Esophagus muscularis mucosa (tissue), 4 donors: Measurements from ENCODE around the gene RGS8. TPM values are rescaled to one million over a fixed set of nuclear protein-coding genes. Genes with fewer than 3 reads are reported as not detected.

Experiments
- DNase-seq: peaks from one replicate; pipeline ENCODE4 v3.0.0-alpha.2; 2017; ENCODE audit errors: extremely low spot score
- H3K27ac ChIP-seq, 4 donors: fragments of 200-600 bp; sonication (generic); replicated peaks in 1 of 4; 1 replicate in 3 of 4; 2 replicates in 1 of 4; pipeline ENCODE4 v1.5.1; 2016 to 2019; ENCODE audit warnings: mild to moderate bottlenecking in 1 of 4
- H3K27me3 ChIP-seq, 4 donors: fragments of 200-600 bp; sonication (generic); one replicate each; pipeline versions ENCODE4 v1.5.1 to v1.6.0; 2016 to 2019
- H3K36me3 ChIP-seq, 4 donors: fragments of 200-600 bp; sonication (generic); one replicate each; pipeline ENCODE4 v1.5.1; 2016 to 2019
- H3K4me1 ChIP-seq, 4 donors: fragments of 200-600 bp; sonication (generic); one replicate each; pipeline ENCODE4 v1.5.1; 2016 to 2019
- H3K4me3 ChIP-seq, 4 donors: fragments of 200-600 bp; sonication (generic); 1 replicate in 2 of 4; 2 replicates in 2 of 4; pipeline ENCODE4 v1.5.1; 2016 to 2019; ENCODE audit warnings: mild to moderate bottlenecking in 4 of 4, moderate library complexity in 1 of 4
- H3K9me3 ChIP-seq, 4 donors: fragments of 200-600 bp; sonication (generic); 1 replicate in 3 of 4; 2 replicates in 1 of 4; pipeline ENCODE4 v1.5.1; 2016 to 2019
- EP300 ChIP-seq: sonication (generic); formaldehyde crosslinking; IDR thresholded peaks from one replicate; pipeline ENCODE4 v1.6.1; 2017; ENCODE audit warnings: antibody characterized with exemption
- POLR2A ChIP-seq: fragments of 450-650 bp; IDR thresholded peaks from one replicate; pipeline ENCODE4 v1.6.1; 2017; ENCODE audit warnings: antibody characterized with exemption, moderate library complexity, mild to moderate bottlenecking, low read depth
- POLR2AphosphoS5 ChIP-seq, 2 donors: sonication (generic); formaldehyde crosslinking; IDR thresholded peaks; one replicate each; pipeline ENCODE4 v1.6.1; 2017; ENCODE audit warnings: antibody characterized with exemption in 2 of 2
- WGBS: methylation state at CpG from one replicate; pipeline ENCODE4 v1.1.5; 2018; 5-methylcytosine and 5-hydroxymethylcytosine counted together
- intact Hi-C: fragments of 100-400 bp; cut with DNase I; formaldehyde crosslinking; loops from one replicate; pipeline ENCODE4 v1.15.1; 2023
- total RNA-seq, 4 donors: library from RNA; depleted of rRNA; stranded (reverse); fragments of >200 nt; gene quantifications; one replicate each; pipeline versions ENCODE4 v1.1.0 to v1.2.1, GENCODE V29; 2016
- TF ChIP-seq, protein P1 (sequence below), 3 experiments: fragments of 200-600 bp in 2 of 3; fragments of 450-650 bp in 1 of 3; sonication (generic) in 2 of 3; IDR thresholded peaks; one replicate each; pipeline ENCODE4 v1.5.1; 2017 to 2019; ENCODE audit warnings: antibody characterized with exemption in 3 of 3, mild to moderate bottlenecking in 2 of 3, moderate library complexity in 1 of 3

RGS8 gene
- total RNA-seq, 4 donors from 2014 or later = 0.06 to 0.17 TPM; not detected in 2

DNA sequence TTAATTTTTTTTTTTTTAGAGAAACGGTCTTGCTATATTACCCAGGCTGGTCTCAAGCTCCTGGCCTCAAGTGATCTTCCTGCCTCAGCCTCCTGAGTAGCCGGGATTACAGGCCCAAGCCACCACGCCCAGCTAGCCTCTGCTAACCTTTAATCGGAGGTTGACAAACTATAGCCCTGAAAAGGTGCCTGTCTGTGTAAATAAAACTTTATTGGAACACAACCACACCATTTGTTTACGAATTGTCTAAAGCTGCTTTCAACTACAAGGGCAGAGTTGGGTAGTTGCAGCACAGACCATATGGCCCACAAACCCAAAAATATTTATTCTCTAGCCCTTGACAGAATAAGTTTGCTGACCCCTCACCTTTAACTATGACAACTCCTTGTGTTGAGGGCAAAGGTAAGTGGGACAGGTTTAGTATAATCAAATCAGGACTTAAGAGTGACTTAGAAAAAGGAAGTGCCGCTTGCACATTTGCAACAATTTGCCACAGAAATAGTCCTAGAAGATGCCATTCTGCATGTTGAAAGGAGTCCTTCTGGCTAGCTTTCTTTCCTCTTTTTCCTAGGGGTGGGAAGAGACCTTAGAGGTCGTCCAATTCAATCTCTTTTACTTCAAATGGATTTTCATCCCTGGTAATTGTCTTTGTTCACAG, 16.4 kb downstream of the RGS8 start:
- WGBS = 92% methylated on average over 7 of the region's 7 CpGs
- no peak overlapping the region for H3K27ac ChIP-seq
- TF ChIP-seq POLR2AphosphoS5 (IDR thresholded peaks at IDR 0.05) (no peak), POLR2A (no peak), EP300 (no peak)
- TF ChIP-seq, protein P1, sequence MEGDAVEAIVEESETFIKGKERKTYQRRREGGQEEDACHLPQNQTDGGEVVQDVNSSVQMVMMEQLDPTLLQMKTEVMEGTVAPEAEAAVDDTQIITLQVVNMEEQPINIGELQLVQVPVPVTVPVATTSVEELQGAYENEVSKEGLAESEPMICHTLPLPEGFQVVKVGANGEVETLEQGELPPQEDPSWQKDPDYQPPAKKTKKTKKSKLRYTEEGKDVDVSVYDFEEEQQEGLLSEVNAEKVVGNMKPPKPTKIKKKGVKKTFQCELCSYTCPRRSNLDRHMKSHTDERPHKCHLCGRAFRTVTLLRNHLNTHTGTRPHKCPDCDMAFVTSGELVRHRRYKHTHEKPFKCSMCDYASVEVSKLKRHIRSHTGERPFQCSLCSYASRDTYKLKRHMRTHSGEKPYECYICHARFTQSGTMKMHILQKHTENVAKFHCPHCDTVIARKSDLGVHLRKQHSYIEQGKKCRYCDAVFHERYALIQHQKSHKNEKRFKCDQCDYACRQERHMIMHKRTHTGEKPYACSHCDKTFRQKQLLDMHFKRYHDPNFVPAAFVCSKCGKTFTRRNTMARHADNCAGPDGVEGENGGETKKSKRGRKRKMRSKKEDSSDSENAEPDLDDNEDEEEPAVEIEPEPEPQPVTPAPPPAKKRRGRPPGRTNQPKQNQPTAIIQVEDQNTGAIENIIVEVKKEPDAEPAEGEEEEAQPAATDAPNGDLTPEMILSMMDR (IDR thresholded peaks at IDR 0.05) = no peak
- no peaks in the 10 kb centered on the region for H3K27me3 ChIP-seq
- no peaks in the 10 kb centered on the region for H3K9me3 ChIP-seq
- H3K36me3 ChIP-seq = no peaks in the 10 kb centered on the region
- no peak overlapping the region for H3K4me3 ChIP-seq
- intact Hi-C loops = no loop called here
- peaks cover 0 to 16% (median 8%) of the 10 kb centered on the region in 4 donors for H3K4me1 ChIP-seq
- no peak for DNase-seq

DNA sequence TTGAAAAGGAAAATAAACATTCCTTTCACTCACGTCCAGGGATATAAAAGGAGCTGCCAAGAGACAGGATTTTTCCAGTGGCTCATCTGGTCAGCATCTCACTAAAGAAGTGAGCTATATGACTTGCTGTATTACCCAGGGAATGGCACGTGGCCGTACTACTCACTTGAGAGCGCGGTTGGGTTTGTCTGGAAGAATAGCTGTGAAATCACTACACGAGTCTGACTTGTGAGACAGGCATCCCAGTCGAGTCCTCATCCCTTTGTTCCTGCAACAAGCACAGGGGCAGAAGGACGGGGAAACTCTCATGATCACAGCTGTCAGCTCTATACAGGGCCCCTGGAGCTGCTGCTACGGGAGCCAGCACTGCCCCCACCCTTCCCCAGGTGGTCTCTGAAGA, 17.7 kb downstream of the RGS8 start:
- Histone ChIP-seq H3K27me3 (no peaks in the 10 kb centered on the region), H3K4me1 (peaks cover 0 to 10% (median 1%) of the 10 kb centered on the region in 4 donors), H3K36me3 (no peaks in the 10 kb centered on the region), H3K27ac (no peak overlapping the region), H3K9me3 (no peaks in the 10 kb centered on the region), H3K4me3 (no peak overlapping the region)
- intact Hi-C loops = no loop called here
- no peak for DNase-seq
- no peak for TF ChIP-seq POLR2A
- TF ChIP-seq, protein P1 (IDR thresholded peaks at IDR 0.05) = no peak
- no peak for TF ChIP-seq POLR2AphosphoS5 (IDR thresholded peaks at IDR 0.05)
- no peak for TF ChIP-seq EP300
- WGBS = 67% methylated on average over 9 of the region's 9 CpGs

DNA sequence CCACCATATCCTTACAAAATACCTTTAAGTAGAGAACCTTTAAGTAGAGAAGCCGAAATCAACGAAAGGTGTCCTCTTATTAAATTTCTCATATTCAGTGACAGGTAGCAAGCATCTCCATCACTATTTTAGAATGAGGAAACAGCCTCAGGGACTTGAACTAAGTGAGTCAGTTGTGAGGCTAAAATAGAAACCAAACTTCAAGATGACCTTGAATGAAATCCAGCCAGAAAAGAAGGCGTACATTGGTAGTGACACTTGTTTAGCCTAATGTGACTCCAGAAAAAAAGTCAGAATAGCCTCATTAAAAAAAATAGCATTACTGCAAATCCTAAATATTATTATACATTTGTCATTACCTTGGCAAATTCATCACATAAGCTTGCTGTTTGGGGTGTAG, 20.1 kb downstream of the RGS8 start:
- WGBS = 71% methylated on average over 3 of the region's 3 CpGs
- TF ChIP-seq EP300 (no peak), POLR2A (no peak), POLR2AphosphoS5 (IDR thresholded peaks at IDR 0.05) (no peak)
- TF ChIP-seq, protein P1 (IDR thresholded peaks at IDR 0.05) = no peak
- no peaks in the 10 kb centered on the region for H3K36me3 ChIP-seq
- intact Hi-C loops = no loop called here
- no peak for DNase-seq
- no peak overlapping the region for H3K4me3 ChIP-seq
- H3K4me1 ChIP-seq = peaks cover 0 to 7% (median 0%) of the 10 kb centered on the region in 4 donors
- H3K27me3 ChIP-seq = no peaks in the 10 kb centered on the region
- H3K9me3 ChIP-seq = no peaks in the 10 kb centered on the region
- H3K27ac ChIP-seq = no peak overlapping the region

DNA sequence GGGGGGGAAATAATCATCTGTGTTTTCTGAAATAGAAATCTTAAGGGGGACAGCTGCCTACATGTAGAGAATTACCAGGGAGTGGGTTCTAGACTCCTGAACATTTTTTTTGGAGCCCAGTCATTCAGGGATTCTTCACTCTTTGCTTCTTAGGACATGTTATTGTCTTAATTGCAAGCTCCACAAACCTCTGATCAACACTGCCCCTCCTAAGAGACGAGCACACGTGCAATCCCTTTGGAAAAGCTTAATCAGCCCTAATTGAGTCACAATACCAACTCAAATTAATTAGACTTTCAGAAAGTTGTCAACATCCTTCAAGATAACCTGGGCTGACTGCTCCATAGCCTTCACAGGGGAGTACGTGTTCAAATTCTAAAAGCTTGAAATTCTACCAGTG, 21.4 kb downstream of the RGS8 start:
- TF ChIP-seq POLR2AphosphoS5 (IDR thresholded peaks at IDR 0.05) (no peak), EP300 (no peak), POLR2A (no peak)
- TF ChIP-seq, protein P1 (IDR thresholded peaks at IDR 0.05) = no peak
- Histone ChIP-seq H3K4me3 (no peak overlapping the region), H3K4me1 (peaks cover 0 to 7% (median 0%) of the 10 kb centered on the region in 4 donors), H3K36me3 (no peaks in the 10 kb centered on the region), H3K27me3 (no peaks in the 10 kb centered on the region), H3K27ac (no peak overlapping the region), H3K9me3 (no peaks in the 10 kb centered on the region)
- WGBS = 81% methylated on average over 3 of the region's 3 CpGs
- DNase-seq = no peak
- intact Hi-C loops = no loop called here
